Measurements from ENCODE around the gene XPO6. TPM values are rescaled to one million over a fixed set of nuclear protein-coding genes. Genes with fewer than 3 reads are reported as not detected.

Gene XPO6
- total RNA-seq, 1 experiment from 2014 or later: 124 TPM

GRCh38 chr16:28131743-28132393 is 79.9 kb downstream of the XPO6 start:
- no peak overlapping the region for H3K23ac ChIP-seq (ENCODE audit: insufficient read length, low read depth, low read length)
- H2BK120ac ChIP-seq (ENCODE audit: low read depth, low read length, poor library complexity, severe bottlenecking): no peak overlapping the region
- no peak overlapping the region for H2BK12ac ChIP-seq (ENCODE audit: insufficient read length, low read depth, low read length)
- no peak overlapping the region for H2AK5ac ChIP-seq (ENCODE audit: insufficient read length, low read length)
- no peaks in the 10 kb centered on the region for H3K27me3 ChIP-seq (ENCODE audit: insufficient read depth, low read length)
- H2BK15ac ChIP-seq (ENCODE audit: low read depth, low read length): no peak overlapping the region
- H3K27ac ChIP-seq (ENCODE audit: insufficient read length, low read depth, low read length): no peak overlapping the region
- H2AFZ ChIP-seq (ENCODE audit: low read length): no peak overlapping the region
- H3K56ac ChIP-seq (ENCODE audit: insufficient read length, low read depth, low read length): no peak overlapping the region
- no peak overlapping the region for H2BK5ac ChIP-seq (ENCODE audit: insufficient read length, low read length)
- no peak overlapping the region for H3T11ph ChIP-seq (ENCODE audit: low read length)
- H3K27ac Mint-ChIP-seq: no peak overlapping the region
- peaks cover 0 to 6% of the 10 kb centered on the region in 2 experiments; a peak in 2 of 4 replicates for H3K4me1 Mint-ChIP-seq
- TF ChIP-seq CTCF (conservative IDR thresholded peaks at IDR 0.05): no peak
- no peak overlapping the region for H3K4me3 Mint-ChIP-seq
- no peaks in the 10 kb centered on the region for H4K20me1 ChIP-seq (ENCODE audit: control insufficient read depth, insufficient read depth, insufficient read length)
- no peak overlapping the region for H3K14ac ChIP-seq (ENCODE audit: insufficient read depth, low read length)
- H3K4me1 ChIP-seq (ENCODE audit: insufficient read depth, low read length): no peaks in the 10 kb centered on the region
- DNase-seq: no peak
- no peaks in the 10 kb centered on the region for H3K79me1 ChIP-seq (ENCODE audit: insufficient read depth, low read depth, low read length, poor library complexity, severe bottlenecking)
- no peak overlapping the region for H4K8ac ChIP-seq (replicated peaks; ENCODE audit: insufficient read length, low read depth, low read length)
- H2BK20ac ChIP-seq (ENCODE audit: low read depth, low read length, poor library complexity, severe bottlenecking): no peak overlapping the region
- H3K27me3 Mint-ChIP-seq (ENCODE audit: low read depth): no peaks in the 10 kb centered on the region
- no peak overlapping the region for H3K4me2 ChIP-seq (ENCODE audit: insufficient read depth, insufficient read length, low read length)
- H4K5ac ChIP-seq (ENCODE audit: insufficient read length, low read depth, low read length): no peak overlapping the region
- H3K9me3 ChIP-seq (ENCODE audit: control insufficient read depth, low read depth, low read length): no peaks in the 10 kb centered on the region
- H3K79me2 ChIP-seq (ENCODE audit: insufficient read depth, low read length): no peaks in the 10 kb centered on the region; the same call in 1 of the 2 replicates
- no peak overlapping the region for H3K4ac ChIP-seq (ENCODE audit: low read depth, low read length)
- no peaks in the 10 kb centered on the region for H3K23me2 ChIP-seq (ENCODE audit: insufficient read length, low read depth, low read length, poor library complexity, severe bottlenecking)
- no peak overlapping the region for H3K9ac ChIP-seq (ENCODE audit: extremely low read depth, insufficient read length, low read length)
- H3K36me3 Mint-ChIP-seq (ENCODE audit: insufficient read depth in 1 of 3, low read depth in 3 of 3): peaks cover 32 to 93% (median 85%) of the 10 kb centered on the region in 3 experiments; a peak in 6 of 7 replicates
- no peak overlapping the region for H4K91ac ChIP-seq (ENCODE audit: insufficient read length, low read depth, low read length)
- no peaks in the 10 kb centered on the region for H3K9me3 Mint-ChIP-seq
- no peak overlapping the region for H3K18ac ChIP-seq (ENCODE audit: insufficient read length, low read depth, low read length)
- no CpG with 5 or more reads among the region's 5 CpGs for WGBS (ENCODE audit: extremely low coverage, insufficient read length, low lambda C conversion rate)

Measured in H9 (cell line).